ENCODE measurements around the gene RIPPLY2. TPM values are rescaled to one million over a fixed set of nuclear protein-coding genes. Genes with fewer than 3 reads are reported as not detected.

RIPPLY2 gene
- total and polyA plus RNA-seq, 2 of the 4 experiments (the other 2 are of a cell fraction): 0.32 TPM; not detected in 1

DNA sequence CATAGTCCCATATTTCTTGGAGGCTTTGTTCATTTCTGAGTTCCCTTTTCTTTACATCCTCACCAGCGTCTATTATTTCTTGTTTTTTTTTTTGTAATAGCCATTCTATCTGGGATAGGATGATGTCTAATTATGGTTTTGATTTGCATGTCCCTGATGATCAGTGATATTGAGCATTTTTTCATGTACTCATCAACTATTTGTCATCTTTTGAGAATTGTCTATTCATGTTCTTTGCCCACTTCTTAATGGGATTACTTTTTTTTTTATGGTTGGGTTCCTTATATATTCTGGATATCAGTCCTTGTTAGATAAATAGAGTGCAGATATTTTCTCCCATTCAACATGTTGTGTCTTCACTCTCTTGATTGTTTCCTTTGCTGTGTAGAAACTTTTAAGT, 48.5 kb downstream of the RIPPLY2 start:
- Histone ChIP-seq H3K4ac (ENCODE audit: low read depth, low read length) (no peak overlapping the region), H3K4me1 (ENCODE audit: control insufficient read depth, insufficient read depth, low read length) (no peaks in the 10 kb centered on the region), H3K27ac (ENCODE audit: insufficient read depth, low read length) (no peak overlapping the region), H2BK5ac (ENCODE audit: low read depth, low read length, poor library complexity, severe bottlenecking) (no peak overlapping the region), H3K23ac (ENCODE audit: low read depth, low read length) (no peak overlapping the region), H2BK15ac (ENCODE audit: low read depth, low read length) (no peak overlapping the region), H4K8ac (ENCODE audit: low read depth in 2 of 2, low read length in 2 of 2) (no peak overlapping the region), H4K20me1 (ENCODE audit: insufficient read depth, low read length) (peaks cover 11% of the 10 kb centered on the region; the same call in 1 of the 2 replicates), H3K14ac (replicated peaks; ENCODE audit: low read depth, low read length) (no peak overlapping the region), H3K18ac (ENCODE audit: low read depth, low read length) (no peak overlapping the region), H3K56ac (ENCODE audit: extremely low read depth, insufficient read depth, low read length) (no peak overlapping the region), H2BK20ac (ENCODE audit: low read depth, low read length) (no peak overlapping the region), H3K4me2 (ENCODE audit: low read depth, low read length) (no peak overlapping the region), H3K27me3 (ENCODE audit: control insufficient read depth, insufficient read depth, low read length) (no peaks in the 10 kb centered on the region), H4K91ac (ENCODE audit: insufficient read depth, low read depth, low read length) (no peak overlapping the region), H3K36me3 (ENCODE audit: control insufficient read depth, insufficient read depth, low read length) (no peaks in the 10 kb centered on the region), H3K9me1 (ENCODE audit: insufficient read depth, low read length) (peaks cover 7% of the 10 kb centered on the region; the same call in 1 of the 2 replicates), H3K9me3 (ENCODE audit: control insufficient read depth, insufficient read depth, low read length) (no peaks in the 10 kb centered on the region), H3K4me3 (ENCODE audit: insufficient read depth, low read depth, low read length) (no peak overlapping the region), H2BK120ac (ENCODE audit: low read depth, low read length) (no peak overlapping the region), H4K5ac (ENCODE audit: low read depth, low read length) (no peak overlapping the region), H2AFZ (replicated peaks; ENCODE audit: low read length, poor library complexity) (no peak overlapping the region), H2AK9ac (replicated peaks; ENCODE audit: low read depth, low read length, poor library complexity) (no peak overlapping the region), H2AK5ac (ENCODE audit: low read depth, low read length) (no peak overlapping the region), H3K9ac (ENCODE audit: low read depth, low read length) (no peak overlapping the region), H3K79me1 (ENCODE audit: low read depth in 1 of 2, low read length in 2 of 2) (peaks cover 3 to 14% of the 10 kb centered on the region in 2 experiments; a peak in 3 of 4 replicates)
- DNase-seq (no peak), ATAC-seq (ENCODE audit: low read depth) (no peak)
- in situ Hi-C loops (cut with MboI; ENCODE audit: low sequenced_read_pairs) (loop anchor here (5.0 kb wide), 1 partner anchor 404 kb away; no protein-coding TSS in a partner anchor), dilution Hi-C loops (cut with HindIII; ENCODE audit: low sequenced_read_pairs, unreplicated experiment) (no loop called here), intact Hi-C loops (cut with micrococcal nuclease) (loop anchor here (5.0 kb wide), 1 partner anchor 404 kb away; no protein-coding TSS in a partner anchor)
- ChIA-PET POLR2A (ENCODE audit: unreplicated experiment) (no interaction called here), CTCF (no interaction called here)
- no CpG with 5 or more reads among the region's 1 CpG for WGBS, 2 experiments (ENCODE audit: extremely low coverage in 2 of 2, insufficient read length in 1 of 2)
- TF ChIP-seq CHD1 (IDR thresholded peaks at IDR 0.05; ENCODE audit: low read depth, low read length) (no peak), NFE2L2 (IDR thresholded peaks at IDR 0.05; ENCODE audit: low read depth, low read length) (no peak), MXI1 (IDR thresholded peaks at IDR 0.05; ENCODE audit: borderline replicate concordance, low read depth, low read length) (no peak), CTCF (conservative IDR thresholded peaks at IDR 0.05; ENCODE audit: low read depth, low read length) (no peak), USF2 (IDR thresholded peaks at IDR 0.05; ENCODE audit: low read depth, low read length) (no peak), MAZ (IDR thresholded peaks at IDR 0.05; ENCODE audit: borderline replicate concordance, low read depth, low read length) (no peak), RFX5 (IDR thresholded peaks at IDR 0.05; ENCODE audit: low read depth, low read length) (no peak), MAFK (IDR thresholded peaks at IDR 0.05; ENCODE audit: low read depth, low read length) (no peak), BHLHE40 (IDR thresholded peaks at IDR 0.05; ENCODE audit: low read depth, low read length) (no peak), CEBPB (IDR thresholded peaks at IDR 0.05; ENCODE audit: low read depth, low read length) (no peak), SMC3 (IDR thresholded peaks at IDR 0.05; ENCODE audit: low read depth, low read length) (no peak), POLR2A (IDR thresholded peaks at IDR 0.05; ENCODE audit: low read depth, low read length) (no peak), FOS (IDR thresholded peaks at IDR 0.05; ENCODE audit: low read depth, low read length) (no peak), RAD21 (IDR thresholded peaks at IDR 0.05; ENCODE audit: low read length) (no peak), ELK1 (IDR thresholded peaks at IDR 0.05; ENCODE audit: borderline replicate concordance, low read depth, low read length) (no peak), RCOR1 (IDR thresholded peaks at IDR 0.05; ENCODE audit: insufficient replicate concordance, low read length) (no peak)
- BruUV-seq (replicated peaks): no TSS peak
